ENCODE results near the gene NOX5. TPM values are rescaled to one million over a fixed set of nuclear protein-coding genes. Genes with fewer than 3 reads are reported as not detected.

The NOX5 gene
- total and polyA plus RNA-seq, 2 of the 13 experiments (the other 11 are each of a cell fraction or from before 2014, with no cell fraction given), result not detected

GRCh38 chr15:68994981-68995761 lies 19.3 kb upstream of the NOX5 start:
- FAIRE-seq, result no peak
- ChIA-PET CTCF (ENCODE audit: low intra/inter-chr PET ratio, low total read pairs) (no interaction called here), POLR2A (no interaction called here)
- Histone ChIP-seq H3K4me1 (ENCODE audit: insufficient read depth, low read length) (no peaks in the 10 kb centered on the region), H3K36me3 (replicated peaks in 1 of 2; ENCODE audit: control insufficient read depth in 1 of 2, insufficient read depth in 2 of 2, low read length in 2 of 2) (no peaks in the 10 kb centered on the region), H3K4me3 (replicated peaks in 1 of 3; ENCODE audit: insufficient read depth in 1 of 3, low read depth in 2 of 3, low read length in 3 of 3) (no peak overlapping the region), H3K79me2 (ENCODE audit: insufficient read depth, low read length) (no peaks in the 10 kb centered on the region), H3K27me3 (ENCODE audit: control insufficient read depth in 1 of 2, insufficient read depth in 2 of 2, low read length in 2 of 2) (peaks cover 0 to 2% of the 10 kb centered on the region in 2 experiments; a peak in 1 of 5 replicates), H2AFZ (ENCODE audit: low read length) (no peak overlapping the region), H3K27ac (ENCODE audit: extremely low read length, insufficient read depth, low read length) (no peak overlapping the region), H3K9ac (ENCODE audit: insufficient read depth, low read depth, low read length) (no peak overlapping the region), H4K20me1 (ENCODE audit: insufficient read depth, low read length) (no peaks in the 10 kb centered on the region), H3K9me3 (ENCODE audit: low read length) (no peaks in the 10 kb centered on the region), H3K4me2 (ENCODE audit: low read depth, low read length) (no peak overlapping the region)
- ATAC-seq, result no peak
- DNase-seq (ENCODE audit: low spot score), result no peak
- in situ Hi-C loops (cut with HindIII; ENCODE audit: extremely low pct_ligation_motif_present, low pct_unique_long_range_greater_than_20kb), result no loop called here
- no TSS peak for BruUV-seq (replicated peaks)
- WGBS (ENCODE audit: low lambda C conversion rate), result 26% methylated on average over 9 of the region's 9 CpGs
- TF ChIP-seq ZNF7 (CRISPR knock-in tag; IDR thresholded peaks at IDR 0.05) (no peak), BRF2 (CRISPR knock-in tag; IDR thresholded peaks at IDR 0.05) (no peak)
- intact Hi-C loops (cut with micrococcal nuclease; ENCODE audit: unreplicated experiment), result no loop called here

GRCh38 chr15:68997050-68997449 lies 17.4 kb upstream of the NOX5 start:
- 8% methylated on average over 4 of the region's 4 CpGs for WGBS (ENCODE audit: low lambda C conversion rate)
- Histone ChIP-seq H3K79me2 (ENCODE audit: insufficient read depth, low read length) (no peaks in the 10 kb centered on the region), H3K36me3 (replicated peaks in 1 of 2; ENCODE audit: control insufficient read depth in 1 of 2, insufficient read depth in 2 of 2, low read length in 2 of 2) (no peaks in the 10 kb centered on the region), H3K27ac (ENCODE audit: extremely low read length, insufficient read depth, low read length) (no peak overlapping the region), H3K27me3 (ENCODE audit: control insufficient read depth in 1 of 2, insufficient read depth in 2 of 2, low read length in 2 of 2) (peaks cover 0 to 2% of the 10 kb centered on the region in 2 experiments; a peak in 2 of 5 replicates), H3K9ac (ENCODE audit: insufficient read depth, low read depth, low read length) (no peak overlapping the region), H4K20me1 (ENCODE audit: insufficient read depth, low read length) (no peaks in the 10 kb centered on the region), H3K4me2 (ENCODE audit: low read depth, low read length) (no peak overlapping the region), H3K4me3 (replicated peaks in 1 of 3; ENCODE audit: insufficient read depth in 1 of 3, low read depth in 2 of 3, low read length in 3 of 3) (no peak overlapping the region), H2AFZ (ENCODE audit: low read length) (no peak overlapping the region), H3K4me1 (ENCODE audit: insufficient read depth, low read length) (no peaks in the 10 kb centered on the region), H3K9me3 (ENCODE audit: low read length) (no peaks in the 10 kb centered on the region)
- ChIA-PET POLR2A (no interaction called here), CTCF (ENCODE audit: low intra/inter-chr PET ratio, low total read pairs) (no interaction called here)
- DNase-seq (ENCODE audit: low spot score) (no peak), FAIRE-seq (no peak), ATAC-seq (no peak)
- intact Hi-C loops (cut with micrococcal nuclease; ENCODE audit: unreplicated experiment), result no loop called here
- in situ Hi-C loops (cut with HindIII; ENCODE audit: extremely low pct_ligation_motif_present, low pct_unique_long_range_greater_than_20kb), result no loop called here
- no TSS peak for BruUV-seq (replicated peaks)
- TF ChIP-seq HMGXB4 (CRISPR knock-in tag; IDR thresholded peaks at IDR 0.05; ENCODE audit: borderline replicate concordance in 1 of 2, low read depth in 1 of 2), result no peak
- no peak for TF ChIP-seq HOXA5 (CRISPR knock-in tag; IDR thresholded peaks at IDR 0.05)
- TF ChIP-seq LBX2 (CRISPR knock-in tag; IDR thresholded peaks at IDR 0.05; ENCODE audit: borderline replicate concordance), result no peak
- no peak for TF ChIP-seq MIER3 (CRISPR knock-in tag; IDR thresholded peaks at IDR 0.05; ENCODE audit: borderline replicate concordance)
- no peak for TF ChIP-seq TIGD3 (CRISPR knock-in tag; IDR thresholded peaks at IDR 0.05; ENCODE audit: borderline replicate concordance)
- TF ChIP-seq STAG1 (CRISPR knock-in tag; IDR thresholded peaks at IDR 0.05), result no peak
- TF ChIP-seq NFE2 (CRISPR knock-in tag; IDR thresholded peaks at IDR 0.05), result no peak
- TF ChIP-seq EP300 (IDR thresholded peaks at IDR 0.05; ENCODE audit: low read depth in 2 of 2, low read length in 2 of 2), result no peak
- TF ChIP-seq EP300 (CRISPR knock-in tag; IDR thresholded peaks at IDR 0.05; ENCODE audit: borderline replicate concordance), result no peak
- TF ChIP-seq CREBL2 (CRISPR knock-in tag; IDR thresholded peaks at IDR 0.05; ENCODE audit: borderline replicate concordance), result no peak
- TF ChIP-seq CHD2 (IDR thresholded peaks at IDR 0.05; ENCODE audit: low read depth, low read length), result no peak
